Measurements from ENCODE around the gene TFAP2C. TPM values are rescaled to one million over a fixed set of nuclear protein-coding genes. Genes with fewer than 3 reads are reported as not detected.
A peak's percentile ranks its signal among the peaks of the same experiment; 100 is the strongest.

Gene TFAP2C
- total RNA-seq, 1 donor from 2014 or later = 2.2 TPM

DNA sequence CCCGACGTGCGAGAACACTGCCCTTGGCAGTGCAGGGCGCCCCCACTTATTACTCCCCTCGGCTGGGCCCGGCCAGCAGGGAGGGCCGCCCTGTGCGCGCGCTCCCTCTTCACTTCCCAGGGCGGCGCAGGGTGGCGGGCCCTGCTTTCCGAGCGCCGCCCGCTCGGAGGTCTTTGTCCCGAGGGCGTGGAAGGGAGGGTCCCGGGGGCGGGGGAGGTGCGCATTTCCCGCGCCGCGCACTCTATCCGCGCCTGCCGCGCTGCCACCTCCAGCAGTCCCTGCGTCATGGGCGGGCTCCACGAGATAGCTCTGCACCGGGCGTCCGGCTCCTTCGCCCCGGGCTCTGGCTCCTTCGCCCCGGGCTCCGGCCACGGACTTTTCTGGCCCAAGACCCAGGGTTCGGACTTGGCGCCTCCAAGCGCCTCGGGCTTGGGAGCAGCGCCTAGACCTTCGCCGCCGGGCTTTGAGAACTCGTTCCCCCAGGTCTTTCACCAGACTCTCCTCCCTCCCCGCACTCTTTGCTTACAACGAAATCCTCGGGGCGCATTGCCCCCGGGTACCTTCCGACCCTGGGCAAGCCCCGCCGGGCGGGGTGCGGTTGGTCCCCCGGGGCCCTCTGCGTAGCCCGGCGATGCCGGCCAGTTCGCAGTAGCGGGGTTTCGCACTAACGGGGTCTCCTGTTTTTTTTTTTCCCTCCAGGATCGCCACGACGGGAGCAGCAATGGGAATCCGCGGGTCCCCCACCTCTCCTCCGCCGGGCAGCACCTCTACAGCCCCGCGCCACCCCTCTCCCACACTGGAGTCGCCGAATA, 1.6 kb downstream of the TFAP2C start:
- FAIRE-seq (no peak), DNase-seq (ENCODE audit: low read depth) (peak; percentile 25)
- Mint-ChIP-seq H3K4me3 (ENCODE audit: unreplicated experiment) (no peak overlapping the region), H3K27me3 (ENCODE audit: low read depth, unreplicated experiment) (peaks cover 60% of the 10 kb centered on the region), H3K4me1 (ENCODE audit: low read depth, unreplicated experiment) (peaks cover 4% of the 10 kb centered on the region), H3K27ac (ENCODE audit: unreplicated experiment) (no peak overlapping the region), H3K36me3 (ENCODE audit: low read depth, unreplicated experiment) (peaks cover 2% of the 10 kb centered on the region), H3K9me3 (ENCODE audit: unreplicated experiment) (no peaks in the 10 kb centered on the region)
- H3K9ac ChIP-seq (ENCODE audit: low read length) = peak overlapping the region; percentile 76
- no peaks in the 10 kb centered on the region for H3K36me3 ChIP-seq (ENCODE audit: insufficient read depth, low read length)
- no peak for TF ChIP-seq EZH2 (IDR thresholded peaks at IDR 0.05; ENCODE audit: insufficient read depth, low read length)
- TF ChIP-seq, protein P1, sequence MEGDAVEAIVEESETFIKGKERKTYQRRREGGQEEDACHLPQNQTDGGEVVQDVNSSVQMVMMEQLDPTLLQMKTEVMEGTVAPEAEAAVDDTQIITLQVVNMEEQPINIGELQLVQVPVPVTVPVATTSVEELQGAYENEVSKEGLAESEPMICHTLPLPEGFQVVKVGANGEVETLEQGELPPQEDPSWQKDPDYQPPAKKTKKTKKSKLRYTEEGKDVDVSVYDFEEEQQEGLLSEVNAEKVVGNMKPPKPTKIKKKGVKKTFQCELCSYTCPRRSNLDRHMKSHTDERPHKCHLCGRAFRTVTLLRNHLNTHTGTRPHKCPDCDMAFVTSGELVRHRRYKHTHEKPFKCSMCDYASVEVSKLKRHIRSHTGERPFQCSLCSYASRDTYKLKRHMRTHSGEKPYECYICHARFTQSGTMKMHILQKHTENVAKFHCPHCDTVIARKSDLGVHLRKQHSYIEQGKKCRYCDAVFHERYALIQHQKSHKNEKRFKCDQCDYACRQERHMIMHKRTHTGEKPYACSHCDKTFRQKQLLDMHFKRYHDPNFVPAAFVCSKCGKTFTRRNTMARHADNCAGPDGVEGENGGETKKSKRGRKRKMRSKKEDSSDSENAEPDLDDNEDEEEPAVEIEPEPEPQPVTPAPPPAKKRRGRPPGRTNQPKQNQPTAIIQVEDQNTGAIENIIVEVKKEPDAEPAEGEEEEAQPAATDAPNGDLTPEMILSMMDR (IDR thresholded peaks at IDR 0.05; ENCODE audit: insufficient read depth, low read depth, low read length) = no peak
- H3K9me3 ChIP-seq (ENCODE audit: insufficient read depth, low read depth, low read length) = no peaks in the 10 kb centered on the region
- H3K79me2 ChIP-seq (ENCODE audit: insufficient read depth, low read length) = peaks cover 32% of the 10 kb centered on the region
- no peak overlapping the region for H3K27ac ChIP-seq (ENCODE audit: low read depth, low read length)
- peak overlapping the region; percentile 83 for H2AFZ ChIP-seq (ENCODE audit: low read depth, low read length)
- peaks cover 59% of the 10 kb centered on the region for H3K27me3 ChIP-seq (ENCODE audit: insufficient read depth, low read length)
- H4K20me1 ChIP-seq (ENCODE audit: insufficient read depth, low read length) = peaks cover 8% of the 10 kb centered on the region
- H3K4me3 ChIP-seq (ENCODE audit: insufficient read depth, low read depth, low read length) = peak overlapping the region; percentile 62
- peaks cover 19% of the 10 kb centered on the region for H3K4me1 ChIP-seq (ENCODE audit: insufficient read depth, low read length)
- peak overlapping the region; percentile 89 for H3K4me2 ChIP-seq (ENCODE audit: low read length)

DNA sequence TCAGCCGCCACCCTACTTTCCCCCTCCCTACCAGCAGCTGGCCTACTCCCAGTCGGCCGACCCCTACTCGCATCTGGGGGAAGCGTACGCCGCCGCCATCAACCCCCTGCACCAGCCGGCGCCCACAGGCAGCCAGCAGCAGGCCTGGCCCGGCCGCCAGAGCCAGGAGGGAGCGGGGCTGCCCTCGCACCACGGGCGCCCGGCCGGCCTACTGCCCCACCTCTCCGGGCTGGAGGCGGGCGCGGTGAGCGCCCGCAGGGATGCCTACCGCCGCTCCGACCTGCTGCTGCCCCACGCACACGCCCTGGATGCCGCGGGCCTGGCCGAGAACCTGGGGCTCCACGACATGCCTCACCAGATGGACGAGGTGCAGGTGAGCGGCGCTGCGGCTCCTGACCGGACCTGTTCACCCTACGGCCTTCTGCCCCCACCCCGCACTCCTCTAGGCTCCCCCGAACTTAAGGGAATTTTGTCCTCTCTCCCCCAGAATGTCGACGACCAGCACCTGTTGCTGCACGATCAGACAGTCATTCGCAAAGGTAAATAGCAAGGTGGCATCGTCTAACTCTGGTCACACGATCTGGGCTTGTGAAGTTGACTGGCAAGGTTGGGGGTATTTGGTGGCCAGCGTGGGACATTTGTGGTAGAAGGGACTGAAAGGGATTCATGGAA, 2.3 kb downstream of the TFAP2C start:
- peaks cover 52% of the 10 kb centered on the region for H3K27me3 ChIP-seq (ENCODE audit: insufficient read depth, low read length)
- peak overlapping the region; percentile 73 for H3K4me3 Mint-ChIP-seq (ENCODE audit: unreplicated experiment)
- H3K9me3 Mint-ChIP-seq (ENCODE audit: unreplicated experiment) = no peaks in the 10 kb centered on the region
- H3K4me3 ChIP-seq (ENCODE audit: insufficient read depth, low read depth, low read length) = peak overlapping the region; percentile 62
- peaks cover 25% of the 10 kb centered on the region for H3K4me1 ChIP-seq (ENCODE audit: insufficient read depth, low read length)
- H3K27me3 Mint-ChIP-seq (ENCODE audit: low read depth, unreplicated experiment) = peaks cover 56% of the 10 kb centered on the region
- H2AFZ ChIP-seq (ENCODE audit: low read depth, low read length) = peak overlapping the region; percentile 83
- no peak overlapping the region for H3K27ac ChIP-seq (ENCODE audit: low read depth, low read length)
- peaks cover 2% of the 10 kb centered on the region for H3K36me3 Mint-ChIP-seq (ENCODE audit: low read depth, unreplicated experiment)
- H3K36me3 ChIP-seq (ENCODE audit: insufficient read depth, low read length) = no peaks in the 10 kb centered on the region
- H4K20me1 ChIP-seq (ENCODE audit: insufficient read depth, low read length) = peaks cover 8% of the 10 kb centered on the region
- peak overlapping the region; percentile 89 for H3K4me2 ChIP-seq (ENCODE audit: low read length)
- H3K27ac Mint-ChIP-seq (ENCODE audit: unreplicated experiment) = peak overlapping the region; percentile 5
- peaks cover 32% of the 10 kb centered on the region for H3K79me2 ChIP-seq (ENCODE audit: insufficient read depth, low read length)
- peak overlapping the region; percentile 76 for H3K9ac ChIP-seq (ENCODE audit: low read length)
- peak; percentile 80 for TF ChIP-seq EZH2 (IDR thresholded peaks at IDR 0.05; ENCODE audit: insufficient read depth, low read length)
- TF ChIP-seq, protein P1 (IDR thresholded peaks at IDR 0.05; ENCODE audit: insufficient read depth, low read depth, low read length) = no peak
- DNase-seq (ENCODE audit: low read depth) (no peak), FAIRE-seq (no peak)
- H3K9me3 ChIP-seq (ENCODE audit: insufficient read depth, low read depth, low read length) = no peaks in the 10 kb centered on the region
- peaks cover 4% of the 10 kb centered on the region for H3K4me1 Mint-ChIP-seq (ENCODE audit: low read depth, unreplicated experiment)

All from astrocyte (in vitro differentiated cells and primary cell).